ENCODE data around the gene RFESD.

RFESD gene

DNA sequence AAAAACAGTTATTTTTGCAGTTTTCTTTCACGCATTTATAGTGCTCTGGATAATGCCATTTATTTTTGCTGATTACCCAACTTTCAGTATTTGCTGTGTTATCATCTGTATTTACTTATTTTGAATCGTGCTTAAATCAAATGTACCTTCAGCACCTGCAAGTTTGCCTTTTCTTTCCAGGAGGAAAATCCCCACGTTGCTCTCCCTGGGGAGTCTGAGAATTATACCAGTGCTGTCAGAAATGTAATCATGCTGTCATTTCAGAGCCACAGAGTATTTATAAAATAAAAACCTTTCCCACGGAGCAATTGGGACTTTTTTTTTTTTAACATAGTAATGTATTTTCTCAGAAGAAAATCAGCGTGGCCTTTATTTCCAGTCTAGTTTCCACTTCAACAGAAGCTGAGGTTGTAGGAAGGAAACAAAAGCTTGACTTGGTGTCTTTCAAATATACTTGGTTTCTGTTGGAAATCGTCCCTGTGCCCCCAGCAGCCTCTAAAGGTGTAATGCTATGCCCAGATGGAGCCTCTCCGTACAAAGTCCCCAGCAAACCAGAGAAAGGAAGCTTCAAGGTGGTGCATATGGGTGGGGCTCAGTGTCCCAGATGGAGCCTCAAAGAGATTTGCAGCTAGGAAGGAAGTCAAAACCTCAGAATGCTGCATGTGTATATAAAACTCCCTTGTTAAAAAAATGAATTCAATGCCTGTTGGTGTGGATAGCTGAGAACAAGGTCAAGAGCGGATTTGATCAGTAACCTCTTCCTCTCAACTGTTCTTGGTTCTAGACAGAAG lies 24.5 kb upstream of the RFESD start:
- TF ChIP-seq POLR2AphosphoS5 (IDR thresholded peaks at IDR 0.05; ENCODE audit: low read depth, low read length), result no peak
- TF ChIP-seq TAF1 (IDR thresholded peaks at IDR 0.05; ENCODE audit: borderline replicate concordance, insufficient read depth, low read length), result no peak
- TF ChIP-seq FOXP2 (optimal IDR thresholded peaks at IDR 0.05; ENCODE audit: borderline replicate concordance, extremely low read depth, extremely low read length, insufficient read depth), result no peak
- no peak for TF ChIP-seq REST (IDR thresholded peaks at IDR 0.05; ENCODE audit: insufficient read depth in 1 of 2, low read depth in 2 of 2, low read length in 2 of 2)
- TF ChIP-seq SIN3A (IDR thresholded peaks at IDR 0.05; ENCODE audit: borderline replicate concordance, insufficient read depth, low read length), result no peak

DNA sequence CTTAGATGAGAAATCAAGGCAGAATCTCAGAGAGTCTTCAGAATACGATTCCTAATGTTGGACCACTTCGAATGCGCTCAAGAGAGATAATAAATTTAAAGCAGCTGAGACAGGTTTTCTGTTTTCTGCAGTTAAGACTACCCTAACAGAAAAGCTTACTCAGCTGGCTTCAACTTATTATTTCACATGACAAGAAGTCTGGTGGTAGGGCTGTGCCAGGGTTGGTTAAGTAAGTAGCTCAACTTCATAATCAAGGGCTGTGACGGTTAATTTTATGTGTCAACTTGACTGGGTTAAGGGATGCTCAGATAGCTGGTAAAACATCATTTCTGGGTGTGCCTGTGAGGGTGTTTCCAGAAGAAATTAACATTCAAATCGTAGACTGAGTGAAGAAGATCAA lies 22.9 kb upstream of the RFESD start:
- no peak for TF ChIP-seq REST (IDR thresholded peaks at IDR 0.05; ENCODE audit: insufficient read depth in 1 of 2, low read depth in 2 of 2, low read length in 2 of 2)
- TF ChIP-seq POLR2AphosphoS5 (IDR thresholded peaks at IDR 0.05; ENCODE audit: low read depth, low read length), result no peak
- no peak for TF ChIP-seq TAF1 (IDR thresholded peaks at IDR 0.05; ENCODE audit: borderline replicate concordance, insufficient read depth, low read length)
- no peak for TF ChIP-seq FOXP2 (optimal IDR thresholded peaks at IDR 0.05; ENCODE audit: borderline replicate concordance, extremely low read depth, extremely low read length, insufficient read depth)
- TF ChIP-seq SIN3A (IDR thresholded peaks at IDR 0.05; ENCODE audit: borderline replicate concordance, insufficient read depth, low read length), result no peak

DNA sequence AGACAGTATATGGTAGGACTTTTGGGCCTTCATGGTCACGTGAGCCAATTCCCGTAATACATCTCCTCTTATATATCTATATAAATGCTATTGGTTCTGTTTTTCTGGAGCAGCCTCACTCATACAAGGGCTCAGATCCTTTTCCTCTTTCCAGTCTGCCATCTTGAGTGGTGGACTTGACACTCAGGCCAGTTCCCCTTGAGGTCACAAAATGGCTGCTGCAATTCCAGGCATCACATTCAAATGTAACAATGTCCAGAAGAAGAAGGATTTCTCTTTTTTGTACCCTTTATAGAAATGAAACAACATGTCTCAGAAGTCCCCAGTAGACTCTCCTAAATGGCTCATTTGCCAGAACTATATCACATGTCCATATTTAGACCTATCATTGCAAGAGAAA lies 22.2 kb upstream of the RFESD start:
- TF ChIP-seq FOXP2 (optimal IDR thresholded peaks at IDR 0.05; ENCODE audit: borderline replicate concordance, extremely low read depth, extremely low read length, insufficient read depth) (no peak), TAF1 (IDR thresholded peaks at IDR 0.05; ENCODE audit: borderline replicate concordance, insufficient read depth, low read length) (no peak), REST (IDR thresholded peaks at IDR 0.05; ENCODE audit: insufficient read depth in 1 of 2, low read depth in 2 of 2, low read length in 2 of 2) (no peak), POLR2AphosphoS5 (IDR thresholded peaks at IDR 0.05; ENCODE audit: low read depth, low read length) (no peak), SIN3A (IDR thresholded peaks at IDR 0.05; ENCODE audit: borderline replicate concordance, insufficient read depth, low read length) (no peak)

- no peak for TF ChIP-seq FOXP2 (optimal IDR thresholded peaks at IDR 0.05; ENCODE audit: borderline replicate concordance, extremely low read depth, extremely low read length, insufficient read depth)
- TF ChIP-seq SIN3A (IDR thresholded peaks at IDR 0.05; ENCODE audit: borderline replicate concordance, insufficient read depth, low read length), result no peak
- no peak for TF ChIP-seq POLR2AphosphoS5 (IDR thresholded peaks at IDR 0.05; ENCODE audit: low read depth, low read length)
- TF ChIP-seq REST (IDR thresholded peaks at IDR 0.05; ENCODE audit: insufficient read depth in 1 of 2, low read depth in 2 of 2, low read length in 2 of 2), result no peak
- no peak for TF ChIP-seq TAF1 (IDR thresholded peaks at IDR 0.05; ENCODE audit: borderline replicate concordance, insufficient read depth, low read length)
Observed at GRCh38 chr5:95626701-95627100, 19.9 kb upstream of the RFESD start.

Measured in PFSK-1 (cell line).